T-cell (primary cell): ENCODE measurements around the gene ZBED1. TPM values are rescaled to one million over a fixed set of nuclear protein-coding genes. Genes with fewer than 3 reads are reported as not detected.
"Not testable (repeated sequence)": the region's sequence is repeated elsewhere in the genome, so short reads cannot be mapped to it uniquely, and the experiment has no call there.

Source experiments
- ATAC-seq, 4 experiments: fragments of 200-7000 bp in 3 of 4; fragments of 150-1000 bp in 1 of 4; cut with Tn5 transposase; replicated peaks in 1 of 4; 1 replicate in 3 of 4; 2 replicates in 1 of 4; pipeline ENCODE4 v1.10.0; 2021; ENCODE audit warnings: moderate library complexity in 3 of 4, mild to moderate bottlenecking in 2 of 4, moderate number of reproducible peaks in 1 of 4
- CTCF ChIA-PET, 2 donors: fragments of 300-600 bp; sonication (Branson Sonifier 250); formaldehyde crosslinking; loops; one replicate each; lab custom pipeline; 2022; ENCODE audit warnings: antibody characterized with exemption in 2 of 2; lab: Charles Lee
- POLR2A ChIA-PET, 2 donors: fragments of 300-600 bp; sonication (Branson Sonifier 250); formaldehyde crosslinking; loops; one replicate each; lab custom pipeline; 2022; ENCODE audit warnings: antibody characterized with exemption in 2 of 2; lab: Charles Lee
- DNase-seq, 35 experiments: peaks; one replicate each; pipeline versions ENCODE4 v3.0.0 to v3.0.0-alpha.2; 2013 to 2023
- H3K27ac ChIP-seq: one replicate; pipeline ENCODE4 v1.5.1; 2013; ENCODE audit warnings: low read length
- H3K27me3 ChIP-seq, 2 experiments: replicated peaks in 1 of 2; 1 replicate in 1 of 2; 2 replicates in 1 of 2; pipeline versions ENCODE4 v1.6.1 to v1.7.0; 2013; ENCODE audit warnings: low read length in 1 of 2, mixed read lengths in 1 of 2; ENCODE audit not compliant: control insufficient read depth in 2 of 2, insufficient read depth in 2 of 2; ENCODE audit errors: extremely low read depth in 1 of 2
- H3K36me3 ChIP-seq, 2 donors: 1 replicate in 1 of 2; 2 replicates in 1 of 2; pipeline versions ENCODE4 v1.6.1 to v1.7.0; 2013; ENCODE audit warnings: low read length in 1 of 2; ENCODE audit not compliant: control insufficient read depth in 2 of 2, insufficient read depth in 1 of 2; ENCODE audit errors: extremely low read depth in 1 of 2
- H3K4me1 ChIP-seq, 2 experiments: 1 replicate in 1 of 2; 2 replicates in 1 of 2; pipeline versions ENCODE4 v1.6.1 to v1.7.0; 2013; ENCODE audit warnings: low read length in 2 of 2, mixed read lengths in 1 of 2; ENCODE audit not compliant: insufficient read depth in 2 of 2, control insufficient read depth in 1 of 2; ENCODE audit errors: extremely low read depth in 1 of 2
- H3K4me3 ChIP-seq, 2 donors: 1 replicate in 1 of 2; 2 replicates in 1 of 2; pipeline versions ENCODE4 v1.5.1 to v1.7.0; 2013; ENCODE audit warnings: mild to moderate bottlenecking in 2 of 2, low read length in 1 of 2, moderate library complexity in 1 of 2; ENCODE audit not compliant: control insufficient read depth in 1 of 2; ENCODE audit errors: extremely low read depth in 1 of 2
- H3K9me3 ChIP-seq: 2 replicates; pipeline ENCODE4 v1.7.0; 2013
- H3K27ac Mint-ChIP-seq, 2 donors: one replicate each; pipeline ENCODE4 v1.8.0; 2020 to 2021; ENCODE audit warnings: mild to moderate bottlenecking in 2 of 2, mixed read lengths in 2 of 2
- H3K27me3 Mint-ChIP-seq, 2 donors: one replicate each; pipeline ENCODE4 v1.8.0; 2021 to 2022; ENCODE audit warnings: mixed read lengths in 2 of 2
- H3K36me3 Mint-ChIP-seq: one replicate; pipeline ENCODE4 v1.8.0; 2021; ENCODE audit warnings: mixed read lengths
- H3K4me1 Mint-ChIP-seq, 3 donors: one replicate each; pipeline ENCODE4 v1.8.0; 2020 to 2022; ENCODE audit warnings: mixed read lengths in 3 of 3, mild to moderate bottlenecking in 1 of 3
- H3K4me3 Mint-ChIP-seq, 3 donors: one replicate each; pipeline ENCODE4 v1.8.0; 2020 to 2022; ENCODE audit warnings: mild to moderate bottlenecking in 3 of 3, mixed read lengths in 3 of 3, moderate library complexity in 3 of 3
- H3K9me3 Mint-ChIP-seq, 3 donors: one replicate each; pipeline ENCODE4 v1.8.0; 2020 to 2022; ENCODE audit warnings: mixed read lengths in 3 of 3
- WGBS: methylation state at CpG from one replicate; pipeline ENCODE4 v1.1.5; 2013; ENCODE audit warnings: missing lambda C conversion rate; ENCODE audit not compliant: insufficient coverage; 5-methylcytosine and 5-hydroxymethylcytosine counted together
- total RNA-seq, 35 experiments: library from RNA in 6 of 35; stranded (reverse) in 6 of 35; fragments of 120-200 nt in 1 of 35; gene quantifications; one replicate each; pipeline versions ENCODE4 v1.2.1 to v1.2.4 and lab custom pipeline; 2013 to 2026

Gene ZBED1
- total RNA-seq, 5 donors from 2014 or later (not counting 1 experiment from before 2014, with no cell fraction given) = 17.7 to 42.6 (median 31.2) TPM

DNA sequence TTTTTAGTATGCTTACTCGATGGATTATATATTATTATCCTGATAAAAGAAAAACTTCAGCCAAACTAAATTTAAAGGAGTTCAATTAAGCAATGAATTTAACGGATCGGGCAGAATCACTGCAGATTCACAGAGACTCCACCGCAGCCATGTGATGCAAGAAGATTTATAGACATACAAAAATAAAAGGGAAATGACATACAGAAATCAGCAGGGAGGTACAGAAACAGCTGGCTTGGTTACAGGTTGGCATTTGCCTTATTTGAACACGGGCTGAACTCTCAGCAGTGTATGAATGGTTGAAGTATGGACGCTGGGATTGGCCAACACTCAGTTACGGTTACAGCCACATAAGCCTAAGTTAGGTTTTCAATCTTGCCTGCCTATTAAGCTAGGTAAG lies 35.4 kb upstream of the ZBED1 start:
- Mint-ChIP-seq H3K36me3 (no peaks in the 10 kb centered on the region), H3K4me1 (no peaks in the 10 kb centered on the region), H3K27ac (no peak overlapping the region), H3K9me3 (peaks cover 0 to 4% (median 0%) of the 10 kb centered on the region in 3 donors), H3K27me3 (peaks cover 7 to 10% of the 10 kb centered on the region in 2 donors), H3K4me3 (no peak overlapping the region)
- Histone ChIP-seq H3K27ac (no peak overlapping the region), H3K36me3 (no peaks in the 10 kb centered on the region), H3K4me3 (no peak overlapping the region), H3K4me1 (no peaks in the 10 kb centered on the region), H3K9me3 (no peaks in the 10 kb centered on the region), H3K27me3 (peaks cover 0 to 4% of the 10 kb centered on the region in 2 experiments)
- ATAC-seq = no peak
- 0% methylated on average over 1 of the region's 7 CpGs for WGBS
- CTCF ChIA-PET = no interaction called here
- no peak for DNase-seq
- POLR2A ChIA-PET = no interaction called here

DNA sequence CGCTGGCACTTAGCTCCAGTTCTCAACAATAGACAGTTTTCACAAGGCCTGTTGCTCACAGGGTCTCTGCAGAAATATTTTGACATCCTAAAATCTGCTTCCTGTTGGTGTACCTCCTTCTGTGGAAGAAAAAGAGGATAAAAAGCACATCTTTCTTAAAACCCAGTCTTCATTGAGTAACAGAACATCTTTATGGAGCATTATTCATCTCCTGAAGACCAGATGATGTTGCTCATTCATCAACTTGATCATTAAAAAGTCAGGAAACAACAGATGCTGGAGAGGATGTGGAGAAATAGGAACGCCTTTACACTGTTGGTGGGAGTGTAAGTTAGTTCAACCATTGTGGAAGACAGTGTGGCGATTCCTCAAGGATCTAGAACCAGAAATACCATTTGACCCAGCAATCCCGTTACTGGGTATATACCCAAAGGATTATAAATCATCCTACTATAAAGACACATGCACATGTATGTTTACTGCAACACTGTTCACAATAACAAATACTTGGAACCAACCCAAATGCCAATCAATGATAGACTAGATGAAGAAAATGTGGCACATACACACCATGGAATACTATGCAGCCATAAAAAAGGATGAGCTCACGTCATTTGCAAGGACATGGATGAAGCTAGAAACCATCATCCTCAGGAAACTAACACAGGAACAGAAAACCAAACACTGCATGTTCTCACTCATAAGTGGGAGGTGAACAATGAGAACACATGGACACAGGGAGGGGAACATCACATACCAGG lies 33.7 kb upstream of the ZBED1 start:
- no CpG with 5 or more reads among the region's 5 CpGs for WGBS
- DNase-seq, H3K9me3 Mint-ChIP-seq, H3K36me3 ChIP-seq, H3K27me3 ChIP-seq, H3K4me1 ChIP-seq, H3K27ac ChIP-seq, H3K4me3 ChIP-seq, POLR2A ChIA-PET, H3K27ac Mint-ChIP-seq, H3K4me1 Mint-ChIP-seq, H3K4me3 Mint-ChIP-seq, H3K27me3 Mint-ChIP-seq, ATAC-seq, H3K9me3 ChIP-seq, H3K36me3 Mint-ChIP-seq, CTCF ChIA-PET: not testable (repeated sequence)

GRCh38 chrX:2533424-2533823 lies 32.6 kb upstream of the ZBED1 start:
- Histone ChIP-seq H3K27me3 (peaks cover 0 to under 1% of the 10 kb centered on the region in 2 experiments), H3K27ac (no peak overlapping the region), H3K4me3 (no peak overlapping the region), H3K36me3 (no peaks in the 10 kb centered on the region), H3K4me1 (no peaks in the 10 kb centered on the region), H3K9me3 (no peaks in the 10 kb centered on the region)
- peaks cover 0 to 4% (median 0%) of the 10 kb centered on the region in 3 donors for H3K9me3 Mint-ChIP-seq
- CTCF ChIA-PET = no interaction called here
- ATAC-seq (no peak), DNase-seq (no peak)
- peaks cover 4 to 9% of the 10 kb centered on the region in 2 donors for H3K27me3 Mint-ChIP-seq
- no peak overlapping the region for H3K4me3 Mint-ChIP-seq
- no peaks in the 10 kb centered on the region for H3K4me1 Mint-ChIP-seq
- 67% methylated on average over 3 of the region's 8 CpGs for WGBS
- POLR2A ChIA-PET = no interaction called here
- no peak overlapping the region for H3K27ac Mint-ChIP-seq
- no peaks in the 10 kb centered on the region for H3K36me3 Mint-ChIP-seq

DNA sequence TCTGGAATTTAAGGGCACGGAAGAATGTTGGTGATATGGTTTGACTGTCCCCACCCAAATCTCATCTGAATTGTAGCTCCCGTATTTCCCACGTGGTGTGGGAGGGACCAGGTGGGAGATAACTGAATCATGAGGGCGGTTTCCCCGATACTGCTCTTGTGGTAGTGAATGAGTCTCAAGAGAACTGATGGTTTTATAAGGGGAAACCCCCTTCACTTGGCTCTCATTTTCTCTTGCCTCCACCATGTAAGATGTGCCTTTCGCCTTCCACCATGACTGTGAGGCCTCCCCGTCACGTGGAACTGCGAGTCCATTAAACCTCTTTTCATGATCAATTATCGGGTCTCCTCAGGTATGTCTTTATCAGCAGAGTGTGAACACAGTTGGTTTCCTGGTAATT lies 25.6 kb upstream of the ZBED1 start:
- Mint-ChIP-seq H3K4me1 (peaks cover 0 to 3% (median 0%) of the 10 kb centered on the region in 3 donors), H3K27me3 (peaks cover 22 to 23% of the 10 kb centered on the region in 2 donors), H3K9me3 (no peaks in the 10 kb centered on the region), H3K36me3 (no peaks in the 10 kb centered on the region), H3K27ac (no peak overlapping the region), H3K4me3 (no peak overlapping the region)
- CTCF ChIA-PET = no interaction called here
- Histone ChIP-seq H3K27ac (no peak overlapping the region), H3K9me3 (no peaks in the 10 kb centered on the region), H3K4me1 (no peaks in the 10 kb centered on the region), H3K36me3 (no peaks in the 10 kb centered on the region), H3K4me3 (no peak overlapping the region), H3K27me3 (peaks cover 0 to 10% of the 10 kb centered on the region in 2 experiments)
- ATAC-seq = no peak
- POLR2A ChIA-PET = no interaction called here
- 93% methylated on average over 3 of the region's 10 CpGs for WGBS
- DNase-seq = no peak

DNA sequence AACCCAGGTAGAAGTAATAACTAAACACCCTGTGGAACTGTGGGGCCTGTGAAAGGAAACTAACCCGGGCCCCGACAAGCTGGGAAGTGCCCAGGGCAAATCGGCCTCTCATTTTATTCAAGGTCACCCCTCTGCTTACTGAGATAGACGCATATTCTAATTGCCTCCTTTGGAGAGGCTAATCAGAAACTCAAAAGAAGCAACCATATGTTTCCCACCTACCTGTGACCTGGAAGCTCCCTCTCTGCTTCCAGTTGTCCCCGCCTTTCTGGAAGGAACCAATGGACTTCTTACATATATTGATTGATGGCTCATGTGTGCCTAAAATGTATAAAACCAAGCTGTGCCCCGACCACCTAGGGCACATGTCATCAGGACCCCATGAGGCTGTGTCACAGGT lies 23.1 kb upstream of the ZBED1 start:
- H3K27me3 Mint-ChIP-seq = peaks cover 22 to 23% of the 10 kb centered on the region in 2 donors
- POLR2A ChIA-PET = no interaction called here

DNA sequence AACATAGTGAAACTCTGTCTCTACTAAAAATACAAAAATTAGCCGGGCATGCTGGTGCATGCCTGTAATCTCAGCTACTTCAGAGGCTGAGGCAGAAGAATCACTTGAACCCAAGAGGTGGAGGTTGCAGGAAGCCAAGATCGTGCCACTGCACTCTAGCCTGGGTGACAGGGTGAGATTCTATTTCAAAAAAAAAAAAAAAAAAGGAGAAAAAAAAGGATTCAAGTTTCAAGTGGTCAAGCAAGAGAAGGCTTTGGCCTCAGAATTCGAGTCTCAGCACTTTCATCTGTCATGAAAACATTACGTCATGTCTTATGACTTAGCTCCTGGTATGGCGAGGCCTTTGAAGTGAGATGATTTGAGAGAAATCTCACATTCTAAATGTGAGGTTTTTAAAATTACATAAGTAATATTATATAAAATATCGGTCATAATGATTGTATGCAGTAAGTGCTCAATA lies 21.2 kb upstream of the ZBED1 start:
- 70% methylated on average over 2 of the region's 6 CpGs for WGBS
- ChIA-PET POLR2A (no interaction called here), CTCF (no interaction called here)
- Histone ChIP-seq H3K4me1 (no peaks in the 10 kb centered on the region), H3K27ac (no peak overlapping the region), H3K27me3 (peaks cover 0 to 3% of the 10 kb centered on the region in 2 experiments), H3K36me3 (no peaks in the 10 kb centered on the region), H3K4me3 (no peak overlapping the region), H3K9me3 (no peaks in the 10 kb centered on the region)
- no peaks in the 10 kb centered on the region for H3K9me3 Mint-ChIP-seq
- no peaks in the 10 kb centered on the region for H3K36me3 Mint-ChIP-seq
- ATAC-seq = no peak
- H3K4me3 Mint-ChIP-seq = no peak overlapping the region
- peaks cover 0 to 4% (median under 1%) of the 10 kb centered on the region in 3 donors for H3K4me1 Mint-ChIP-seq
- no peak for DNase-seq
- no peak overlapping the region for H3K27ac Mint-ChIP-seq
- H3K27me3 Mint-ChIP-seq = peaks cover 17 to 22% of the 10 kb centered on the region in 2 donors

More for the DNA sequence above, 23.1 kb upstream of the ZBED1 start:
- H3K9me3 ChIP-seq = no peaks in the 10 kb centered on the region
- no peak for ATAC-seq
- H3K27me3 ChIP-seq = peaks cover 0 to 10% of the 10 kb centered on the region in 2 experiments
- no peak overlapping the region for H3K4me3 ChIP-seq
- DNase-seq = no peak
- H3K27ac ChIP-seq = no peak overlapping the region
- CTCF ChIA-PET = no interaction called here
- no peaks in the 10 kb centered on the region for H3K9me3 Mint-ChIP-seq
- H3K36me3 Mint-ChIP-seq = no peaks in the 10 kb centered on the region
- peaks cover 0 to 4% (median 0%) of the 10 kb centered on the region in 3 donors for H3K4me1 Mint-ChIP-seq
- H3K4me3 Mint-ChIP-seq = no peak overlapping the region
- 93% methylated on average over 4 of the region's 6 CpGs for WGBS
- no peak overlapping the region for H3K27ac Mint-ChIP-seq
- H3K4me1 ChIP-seq = no peaks in the 10 kb centered on the region
- H3K36me3 ChIP-seq = no peaks in the 10 kb centered on the region
